ENCODE results near the gene ATP1B1.

GRCh38 chr1:169070958-169071357 lies 35.5 kb upstream of the ATP1B1 start:
- TF ChIP-seq EP300 (IDR thresholded peaks at IDR 0.05): no peak
- TF ChIP-seq CTCF (IDR thresholded peaks at IDR 0.05): no peak
- TF ChIP-seq POLR2AphosphoS5 (IDR thresholded peaks at IDR 0.05): no peak

Data from gastroesophageal sphincter (tissue), 3 donors.